Stomach (tissue), 9 donors: ENCODE measurements around the gene OTOS. TPM values are rescaled to one million over a fixed set of nuclear protein-coding genes. Genes with fewer than 3 reads are reported as not detected.

Experiments
- DNase-seq, 2 donors: peaks; one replicate each; pipeline versions ENCODE4 v3.0.0 to v3.0.0-alpha.2; 2013 to 2019
- H3K27ac ChIP-seq, 5 donors: fragments of 200-600 bp in 4 of 5; sonication (generic) in 4 of 5; one replicate each; pipeline ENCODE4 v1.5.1; 2013 to 2019; ENCODE audit warnings: mild to moderate bottlenecking in 1 of 5, moderate library complexity in 1 of 5
- H3K27me3 ChIP-seq, 3 donors: fragments of 200-600 bp; sonication (generic); one replicate each; pipeline ENCODE4 v1.5.1; 2017 to 2019; ENCODE audit warnings: mixed run types in 1 of 3
- H3K36me3 ChIP-seq, 4 donors: fragments of 200-600 bp; sonication (generic); 1 replicate in 3 of 4; 2 replicates in 1 of 4; pipeline ENCODE4 v1.5.1; 2016 to 2019
- H3K4me1 ChIP-seq, 4 donors: fragments of 200-600 bp; sonication (generic); one replicate each; pipeline ENCODE4 v1.5.1; 2016 to 2019
- H3K4me3 ChIP-seq, 4 donors: fragments of 200-600 bp; sonication (generic) in 3 of 4; one replicate each; pipeline ENCODE4 v1.5.1; 2016 to 2019; ENCODE audit warnings: mild to moderate bottlenecking in 1 of 4
- H3K9me3 ChIP-seq, 4 donors: fragments of 200-600 bp; sonication (generic); one replicate each; pipeline ENCODE4 v1.5.1; 2016 to 2019
- EP300 ChIP-seq: sonication (generic); formaldehyde crosslinking; IDR thresholded peaks from one replicate; pipeline ENCODE4 v1.6.1; 2017; ENCODE audit warnings: antibody characterized with exemption
- POLR2A ChIP-seq, 4 donors: fragments of 450-650 bp; IDR thresholded peaks; one replicate each; pipeline ENCODE4 v1.6.1; 2016; ENCODE audit warnings: antibody characterized with exemption in 4 of 4, control low read depth in 2 of 4, mild to moderate bottlenecking in 1 of 4, moderate library complexity in 1 of 4
- POLR2AphosphoS5 ChIP-seq, 3 donors: sonication (generic); formaldehyde crosslinking; IDR thresholded peaks; one replicate each; pipeline ENCODE4 v1.6.1; 2016; ENCODE audit warnings: antibody characterized with exemption in 3 of 3
- WGBS, 5 donors: extraction: QIAGEN DNeasy Blood & Tissue Kit in 3 of 5; methylation state at CpG; one replicate each; pipeline versions ENCODE4 v1.1.5 to v1.1.7; 2013 to 2018; 5-methylcytosine and 5-hydroxymethylcytosine counted together
- intact Hi-C: fragments of 100-400 bp; cut with DNase I; formaldehyde crosslinking; loops from one replicate; pipeline ENCODE4 v1.15.1; 2023; ENCODE audit warnings: low total_unique reads
- polyA plus RNA-seq, 3 donors: library from polyadenylated mRNA; stranded (reverse); fragments of 200-250 nt; gene quantifications; one replicate each; pipeline ENCODE4 v1.2.3, GENCODE V29; 2013
- total RNA-seq, 5 donors: library from RNA; depleted of rRNA; stranded (reverse); fragments of >200 nt; gene quantifications; one replicate each; pipeline versions ENCODE4 v1.1.0 to v1.2.3, GENCODE V29; 2014 to 2016
- TF ChIP-seq, protein P1 (sequence below), 7 experiments: fragments of 450-650 bp in 4 of 7; fragments of 200-600 bp in 3 of 7; sonication (generic) in 3 of 7; IDR thresholded peaks; one replicate each; pipeline ENCODE4 v1.5.1; 2016 to 2019; ENCODE audit warnings: antibody characterized with exemption in 7 of 7, control low read depth in 2 of 7, mild to moderate bottlenecking in 1 of 7
- donor health status: healthy with polysubstance abuse.
- donor health status: Bipolar disorder and iron deficiency.
- donor health status: healthy.

Gene OTOS
- total and polyA plus RNA-seq, 8 donors: not detected

DNA sequence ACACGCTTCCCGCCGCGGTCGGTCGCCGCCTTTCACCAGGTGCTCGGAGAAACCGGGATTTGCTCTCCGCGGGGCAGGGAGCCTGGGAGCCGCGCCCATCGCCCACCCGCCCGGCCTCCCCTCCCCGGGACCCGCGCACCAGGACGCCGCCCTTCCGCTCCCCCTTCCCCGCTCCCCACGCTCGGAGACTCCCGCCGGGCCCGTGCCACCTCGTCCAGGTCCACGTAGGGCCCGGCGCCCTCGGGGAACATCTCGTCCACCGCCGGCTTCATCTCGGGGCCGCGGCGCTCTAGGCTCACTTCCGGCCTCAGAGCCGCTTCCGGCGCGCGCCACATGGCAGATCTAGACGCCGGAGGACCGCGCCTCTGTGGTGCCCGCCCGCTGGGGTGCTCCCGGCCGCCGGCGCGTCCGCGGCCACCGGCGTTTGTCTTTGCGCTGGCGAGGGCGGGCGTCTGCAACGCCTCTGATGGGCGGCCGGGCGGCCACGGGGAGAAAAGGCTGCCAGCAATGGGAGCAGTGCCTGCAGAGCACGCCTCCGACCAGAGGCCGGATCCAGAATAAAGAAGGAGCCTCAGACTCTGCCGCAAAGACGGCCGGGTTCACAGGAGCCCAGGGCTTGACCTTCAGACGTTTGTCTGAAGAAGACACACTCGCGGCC lies 4.3 kb downstream of the OTOS start, which contains the start of gene COPS9:
Gene COPS9, minus strand, starts transcription at position 293 of the 658 bp plus-strand sequence. Its CDS starts 21 bp downstream, at position 272.
- Histone ChIP-seq H3K4me1 (peaks cover 12 to 24% (median 24%) of the 10 kb centered on the region in 4 donors), H3K36me3 (peaks cover 22 to 31% (median 27%) of the 10 kb centered on the region in 4 donors), H3K27me3 (peaks cover 0 to 5% (median 3%) of the 10 kb centered on the region in 3 donors), H3K27ac (peak within 1 kb of the TSS; percentile 55 to 88 (median 68)), H3K4me3 (peak within 1 kb of the TSS; percentile 73 to 100 (median 97)), H3K9me3 (no peaks in the 10 kb centered on the region)
- WGBS, 5 donors: 0 to 1% (median 0%) methylated on average over 23 to 79 of the region's 79 CpGs
- DNase-seq: peak; percentile 89 to 96
- intact Hi-C loops: no loop called here
- TF ChIP-seq POLR2AphosphoS5 (IDR thresholded peaks at IDR 0.05): peak; percentile 28 to 91 (median 81)
- TF ChIP-seq, protein P1, sequence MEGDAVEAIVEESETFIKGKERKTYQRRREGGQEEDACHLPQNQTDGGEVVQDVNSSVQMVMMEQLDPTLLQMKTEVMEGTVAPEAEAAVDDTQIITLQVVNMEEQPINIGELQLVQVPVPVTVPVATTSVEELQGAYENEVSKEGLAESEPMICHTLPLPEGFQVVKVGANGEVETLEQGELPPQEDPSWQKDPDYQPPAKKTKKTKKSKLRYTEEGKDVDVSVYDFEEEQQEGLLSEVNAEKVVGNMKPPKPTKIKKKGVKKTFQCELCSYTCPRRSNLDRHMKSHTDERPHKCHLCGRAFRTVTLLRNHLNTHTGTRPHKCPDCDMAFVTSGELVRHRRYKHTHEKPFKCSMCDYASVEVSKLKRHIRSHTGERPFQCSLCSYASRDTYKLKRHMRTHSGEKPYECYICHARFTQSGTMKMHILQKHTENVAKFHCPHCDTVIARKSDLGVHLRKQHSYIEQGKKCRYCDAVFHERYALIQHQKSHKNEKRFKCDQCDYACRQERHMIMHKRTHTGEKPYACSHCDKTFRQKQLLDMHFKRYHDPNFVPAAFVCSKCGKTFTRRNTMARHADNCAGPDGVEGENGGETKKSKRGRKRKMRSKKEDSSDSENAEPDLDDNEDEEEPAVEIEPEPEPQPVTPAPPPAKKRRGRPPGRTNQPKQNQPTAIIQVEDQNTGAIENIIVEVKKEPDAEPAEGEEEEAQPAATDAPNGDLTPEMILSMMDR (IDR thresholded peaks at IDR 0.05): no peak
- no peak for TF ChIP-seq EP300

DNA sequence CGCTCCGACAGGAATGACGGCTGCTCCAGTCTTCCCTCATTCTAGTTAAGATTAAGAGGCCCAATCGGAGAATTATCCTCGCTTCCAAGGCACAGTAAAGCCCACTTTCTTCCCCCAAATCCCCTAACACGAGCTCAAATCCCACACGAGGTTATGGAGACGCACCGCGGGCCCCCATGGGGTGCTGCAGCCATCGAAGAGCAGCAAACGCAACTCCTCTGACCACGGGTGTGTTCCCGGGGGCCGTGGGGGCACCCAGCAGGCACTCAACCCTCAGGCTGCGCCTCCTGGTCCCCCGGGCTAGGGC lies 4.8 kb downstream of the OTOS start:
- intact Hi-C loops: no loop called here
- H3K27ac ChIP-seq: peak overlapping the region in 4 of 5 donors; percentile 59 to 88 (median 77)
- H3K9me3 ChIP-seq: no peaks in the 10 kb centered on the region
- H3K36me3 ChIP-seq: peaks cover 26 to 35% (median 32%) of the 10 kb centered on the region in 4 donors
- peaks cover 12 to 24% (median 24%) of the 10 kb centered on the region in 4 donors for H3K4me1 ChIP-seq
- 0 to 2% (median 1%) methylated on average over 11 to 17 of the region's 17 CpGs for WGBS, 5 donors
- H3K4me3 ChIP-seq: peak overlapping the region; percentile 73 to 100 (median 97)
- TF ChIP-seq EP300 (no peak), POLR2A (IDR thresholded peaks at IDR 0.05) (no peak), POLR2AphosphoS5 (IDR thresholded peaks at IDR 0.05) (no peak)
- TF ChIP-seq, protein P1 (IDR thresholded peaks at IDR 0.05): no peak
- DNase-seq: no peak
- no peaks in the 10 kb centered on the region for H3K27me3 ChIP-seq

DNA sequence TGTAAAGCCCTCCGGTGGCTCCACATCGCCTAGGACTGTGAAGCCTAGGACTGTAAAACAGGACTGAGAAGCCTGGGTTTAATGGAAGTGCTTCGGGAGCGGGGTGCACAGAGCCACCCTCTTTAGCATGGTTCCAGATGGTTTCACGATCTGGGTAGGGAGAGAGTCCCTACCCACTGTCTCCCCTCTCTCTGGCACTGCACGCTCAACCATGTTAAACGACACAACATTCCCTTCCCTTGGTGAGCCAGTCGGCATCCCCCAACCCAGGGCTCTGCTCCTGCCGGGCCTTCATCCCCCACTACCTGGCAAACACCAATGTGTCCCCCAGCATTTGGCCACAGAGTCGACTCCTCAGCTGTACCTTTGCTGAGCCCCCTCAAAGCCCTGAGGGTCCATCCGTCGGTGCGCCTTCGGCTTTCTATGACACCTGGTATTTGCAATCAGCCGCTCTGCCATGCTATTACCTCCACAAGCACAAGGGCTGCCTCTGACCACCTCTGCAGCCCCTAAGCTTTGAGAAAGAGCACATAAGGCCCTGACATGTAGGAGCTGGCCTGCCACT lies 5.4 kb downstream of the OTOS start:
- H3K27ac ChIP-seq: peak overlapping the region in 2 of 5 donors; percentile 86 to 88
- intact Hi-C loops: no loop called here
- DNase-seq: no peak
- H3K36me3 ChIP-seq: peaks cover 32 to 42% (median 38%) of the 10 kb centered on the region in 4 donors
- no peaks in the 10 kb centered on the region for H3K9me3 ChIP-seq
- no peak for TF ChIP-seq POLR2A (IDR thresholded peaks at IDR 0.05)
- TF ChIP-seq, protein P1 (IDR thresholded peaks at IDR 0.05): no peak
- no peak for TF ChIP-seq EP300
- TF ChIP-seq POLR2AphosphoS5 (IDR thresholded peaks at IDR 0.05): no peak
- WGBS, 5 donors: 78 to 85% (median 82%) methylated on average over 15 of the region's 15 CpGs
- peak overlapping the region; percentile 73 to 100 (median 97) for H3K4me3 ChIP-seq
- H3K4me1 ChIP-seq: peaks cover 12 to 24% (median 24%) of the 10 kb centered on the region in 4 donors
- H3K27me3 ChIP-seq: no peaks in the 10 kb centered on the region

DNA sequence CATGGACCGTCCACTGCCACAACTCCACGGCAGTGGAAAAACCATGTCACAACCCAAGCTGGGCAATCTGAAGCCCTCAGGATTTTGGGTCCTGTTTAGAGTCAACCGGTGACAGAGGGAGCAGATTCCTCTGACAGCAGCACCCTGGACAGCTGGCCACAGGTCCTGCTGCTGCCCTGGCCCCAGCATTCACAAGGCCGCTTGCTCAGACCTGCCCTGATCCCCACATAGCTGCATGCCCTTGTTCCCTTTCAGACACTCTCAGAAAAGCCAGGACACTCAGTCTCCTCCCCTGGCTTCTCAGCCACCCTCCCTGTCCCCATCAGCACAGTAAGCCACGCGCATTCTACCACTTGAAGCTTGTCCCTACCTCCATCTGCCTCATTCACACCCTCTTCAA lies 6.0 kb downstream of the OTOS start:
- 87 to 95% (median 93%) methylated on average over 6 of the region's 6 CpGs for WGBS, 5 donors
- Histone ChIP-seq H3K4me3 (peak overlapping the region in 1 of 4 donors; percentile 97), H3K27ac (no peak overlapping the region), H3K4me1 (peaks cover 12 to 24% (median 24%) of the 10 kb centered on the region in 4 donors), H3K36me3 (peaks cover 38 to 47% (median 44%) of the 10 kb centered on the region in 4 donors), H3K27me3 (no peaks in the 10 kb centered on the region), H3K9me3 (no peaks in the 10 kb centered on the region)
- no peak for DNase-seq
- intact Hi-C loops: no loop called here
- no peak for TF ChIP-seq EP300
- no peak for TF ChIP-seq POLR2A (IDR thresholded peaks at IDR 0.05)
- TF ChIP-seq POLR2AphosphoS5 (IDR thresholded peaks at IDR 0.05): no peak
- TF ChIP-seq, protein P1 (IDR thresholded peaks at IDR 0.05): no peak
